ENCODE measurements around the gene SLC25A48.

Gene SLC25A48

DNA sequence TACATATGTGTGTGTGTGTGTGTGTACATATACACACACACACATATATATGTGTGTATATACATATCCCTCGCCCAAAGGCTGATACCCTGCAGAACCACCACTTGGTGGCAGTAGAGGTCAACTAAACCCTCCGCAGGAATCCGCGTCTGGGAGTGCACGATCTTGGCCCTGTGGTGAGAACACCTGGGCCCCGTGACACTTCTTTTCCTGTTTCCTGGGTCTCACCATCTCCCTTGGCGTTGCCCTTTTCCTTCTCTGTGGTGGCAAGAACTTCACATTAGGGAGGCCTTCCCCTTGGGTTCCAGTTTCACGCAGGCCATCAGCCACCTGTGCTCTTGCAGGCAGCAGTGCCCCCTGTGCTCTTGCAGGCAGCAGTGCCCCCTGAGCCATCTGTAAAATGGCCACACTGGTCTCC lies 53.0 kb downstream of the SLC25A48 start:
- TF ChIP-seq, protein P1, sequence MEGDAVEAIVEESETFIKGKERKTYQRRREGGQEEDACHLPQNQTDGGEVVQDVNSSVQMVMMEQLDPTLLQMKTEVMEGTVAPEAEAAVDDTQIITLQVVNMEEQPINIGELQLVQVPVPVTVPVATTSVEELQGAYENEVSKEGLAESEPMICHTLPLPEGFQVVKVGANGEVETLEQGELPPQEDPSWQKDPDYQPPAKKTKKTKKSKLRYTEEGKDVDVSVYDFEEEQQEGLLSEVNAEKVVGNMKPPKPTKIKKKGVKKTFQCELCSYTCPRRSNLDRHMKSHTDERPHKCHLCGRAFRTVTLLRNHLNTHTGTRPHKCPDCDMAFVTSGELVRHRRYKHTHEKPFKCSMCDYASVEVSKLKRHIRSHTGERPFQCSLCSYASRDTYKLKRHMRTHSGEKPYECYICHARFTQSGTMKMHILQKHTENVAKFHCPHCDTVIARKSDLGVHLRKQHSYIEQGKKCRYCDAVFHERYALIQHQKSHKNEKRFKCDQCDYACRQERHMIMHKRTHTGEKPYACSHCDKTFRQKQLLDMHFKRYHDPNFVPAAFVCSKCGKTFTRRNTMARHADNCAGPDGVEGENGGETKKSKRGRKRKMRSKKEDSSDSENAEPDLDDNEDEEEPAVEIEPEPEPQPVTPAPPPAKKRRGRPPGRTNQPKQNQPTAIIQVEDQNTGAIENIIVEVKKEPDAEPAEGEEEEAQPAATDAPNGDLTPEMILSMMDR (IDR thresholded peaks at IDR 0.05; ENCODE audit: low read depth, low read length, missing control alignments), result peak; percentile 79
- in situ Hi-C loops (cut with HindIII; ENCODE audit: low sequenced_read_pairs), result no loop called here
- DNase-seq (ENCODE audit: low read depth), result peak; percentile 42
- H3K4me3 ChIP-seq (ENCODE audit: low read depth, low read length), result no peak overlapping the region

DNA sequence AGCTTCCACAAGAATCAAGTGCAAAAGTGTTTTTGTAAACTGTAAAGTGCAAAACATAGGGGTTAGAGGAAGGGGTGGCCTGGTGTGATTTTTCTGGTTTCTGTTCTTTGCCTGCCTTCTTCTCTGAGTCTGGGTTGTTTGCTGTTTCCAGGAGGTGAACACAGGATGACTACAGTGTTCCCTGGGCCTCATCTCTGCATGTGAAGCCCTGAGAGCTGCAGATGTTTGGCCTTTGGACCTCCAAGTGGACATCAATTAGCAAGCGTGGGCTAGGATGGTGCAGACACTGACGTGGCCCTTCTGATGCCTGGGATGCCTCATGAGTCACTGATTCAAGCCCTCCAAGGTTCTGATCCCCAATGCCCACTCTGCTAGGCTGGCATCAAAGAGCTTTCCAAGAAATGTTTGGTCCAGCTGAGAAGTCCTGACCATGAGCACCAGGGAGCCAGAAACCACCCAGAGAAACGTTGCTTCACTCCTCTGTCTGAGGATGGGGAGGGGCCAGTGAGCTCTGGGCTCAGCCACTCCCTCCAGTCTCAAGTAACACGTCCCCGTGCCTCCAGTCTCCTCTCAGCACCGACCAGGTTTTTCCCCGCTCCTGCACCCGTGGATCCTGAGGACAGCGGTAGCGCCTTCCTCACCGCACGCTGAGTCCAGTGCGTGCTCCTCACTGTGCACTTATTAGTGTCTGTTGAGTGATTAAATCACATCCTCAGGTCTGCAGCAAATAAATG lies 53.6 kb downstream of the SLC25A48 start:
- no peak for DNase-seq (ENCODE audit: low read depth)
- in situ Hi-C loops (cut with HindIII; ENCODE audit: low sequenced_read_pairs), result no loop called here
- TF ChIP-seq, protein P1 (IDR thresholded peaks at IDR 0.05; ENCODE audit: low read depth, low read length, missing control alignments), result no peak
- no peak overlapping the region for H3K4me3 ChIP-seq (ENCODE audit: low read depth, low read length)

DNA sequence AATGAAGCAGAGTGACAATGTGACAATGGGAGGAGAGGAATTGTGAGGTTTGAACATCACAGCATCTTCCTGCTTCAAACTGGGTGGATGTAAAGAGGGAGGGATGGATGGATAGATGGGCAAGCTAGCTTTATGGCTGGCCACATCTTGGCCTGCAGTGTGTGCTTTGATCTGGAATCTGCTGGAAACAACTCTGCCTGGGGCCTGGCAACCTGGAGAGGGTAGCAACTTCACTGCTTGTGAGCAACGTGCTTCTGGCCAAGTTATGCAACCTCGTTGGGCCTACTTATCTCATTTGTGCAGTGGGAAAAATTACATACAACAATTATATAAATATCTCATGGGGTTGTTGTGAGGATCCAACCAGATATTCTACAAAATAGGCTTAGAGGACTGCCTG lies 55.8 kb downstream of the SLC25A48 start:
- no peak for DNase-seq (ENCODE audit: low read depth)
- in situ Hi-C loops (cut with HindIII; ENCODE audit: low sequenced_read_pairs), result no loop called here
- H3K4me3 ChIP-seq (ENCODE audit: low read depth, low read length), result no peak overlapping the region
- TF ChIP-seq, protein P1 (IDR thresholded peaks at IDR 0.05; ENCODE audit: low read depth, low read length, missing control alignments), result no peak

DNA sequence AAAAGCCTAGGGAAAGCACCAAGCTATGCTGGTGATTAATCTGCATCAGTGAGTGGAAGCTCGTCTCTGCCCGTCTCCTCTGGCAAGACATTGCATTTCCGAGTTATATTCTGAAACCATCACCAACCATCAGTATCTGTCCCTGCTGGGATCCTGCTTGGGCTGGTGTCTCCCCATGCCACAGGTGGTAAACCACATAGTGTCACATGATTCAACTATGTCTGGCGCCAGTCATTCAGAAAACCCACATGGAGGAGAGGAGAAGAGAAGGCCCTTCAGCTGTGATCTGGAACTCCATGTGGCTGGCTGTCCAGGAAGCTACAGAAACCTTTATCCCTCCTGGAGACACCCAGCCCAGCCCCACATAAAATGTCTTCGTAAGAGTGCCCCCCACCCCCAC lies 56.4 kb downstream of the SLC25A48 start:
- DNase-seq (ENCODE audit: low read depth), result no peak
- TF ChIP-seq, protein P1 (IDR thresholded peaks at IDR 0.05; ENCODE audit: low read depth, low read length, missing control alignments), result no peak
- in situ Hi-C loops (cut with HindIII; ENCODE audit: low sequenced_read_pairs), result no loop called here
- no peak overlapping the region for H3K4me3 ChIP-seq (ENCODE audit: low read depth, low read length)

DNA sequence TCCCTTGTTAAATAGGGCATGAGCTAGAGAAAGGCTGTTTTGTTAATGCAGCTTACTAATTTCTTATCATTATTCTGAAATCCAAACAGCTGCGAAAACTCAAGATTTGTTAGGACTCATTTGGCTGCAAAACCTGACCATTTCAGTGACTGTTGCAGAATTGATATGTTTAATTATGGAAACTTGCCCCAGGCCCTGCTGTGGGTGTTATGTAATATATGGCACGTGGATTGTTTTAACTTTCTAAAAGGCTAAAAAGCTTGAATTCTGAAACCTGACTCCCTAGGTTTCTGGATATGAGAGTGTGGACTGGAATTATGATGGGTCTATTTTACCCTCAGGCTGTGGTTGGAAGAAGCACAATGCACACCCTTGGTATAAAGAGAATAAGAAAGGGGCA lies 56.8 kb downstream of the SLC25A48 start:
- in situ Hi-C loops (cut with HindIII; ENCODE audit: low sequenced_read_pairs), result no loop called here
- DNase-seq (ENCODE audit: low read depth), result no peak
- no peak overlapping the region for H3K4me3 ChIP-seq (ENCODE audit: low read depth, low read length)
- TF ChIP-seq, protein P1 (IDR thresholded peaks at IDR 0.05; ENCODE audit: low read depth, low read length, missing control alignments), result no peak

DNA sequence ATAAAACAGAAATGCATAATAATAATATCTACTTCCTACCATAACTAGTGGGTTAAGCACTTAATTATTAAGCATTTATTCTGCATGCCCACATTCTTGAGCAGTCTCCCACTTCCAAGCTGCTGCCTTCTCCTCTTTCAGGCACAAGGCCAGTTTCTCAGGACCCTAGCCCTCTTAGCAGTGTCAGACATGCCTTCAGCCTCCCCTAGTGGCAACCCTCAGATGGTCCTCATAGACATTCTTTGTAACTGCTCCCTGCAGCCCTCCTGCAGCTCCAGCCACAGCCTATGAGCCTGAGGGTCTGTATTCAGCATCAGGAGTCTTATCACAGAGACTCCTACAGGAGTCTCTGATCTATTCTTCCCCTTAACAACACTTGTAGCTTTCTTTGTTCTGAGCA lies 57.3 kb downstream of the SLC25A48 start:
- in situ Hi-C loops (cut with HindIII; ENCODE audit: low sequenced_read_pairs), result no loop called here
- no peak for DNase-seq (ENCODE audit: low read depth)
- TF ChIP-seq, protein P1 (IDR thresholded peaks at IDR 0.05; ENCODE audit: low read depth, low read length, missing control alignments), result peak; percentile 43
- no peak overlapping the region for H3K4me3 ChIP-seq (ENCODE audit: low read depth, low read length)
